Measurements from ENCODE around the gene NF1.
"Not testable (repeated sequence)": the region's sequence is repeated elsewhere in the genome, so short reads cannot be mapped to it uniquely, and the experiment has no call there.

NF1 gene

GRCh38 chr17:31295489-31295871 lies 200.7 kb downstream of the NF1 start:
- no peak for DNase-seq (ENCODE audit: low read depth)

GRCh38 chr17:31296142-31296541 lies 201.4 kb downstream of the NF1 start:
- DNase-seq (ENCODE audit: low read depth), result no peak

- DNase-seq (ENCODE audit: low read depth), result no peak
Observed at GRCh38 chr17:31297090-31297489, 202.3 kb downstream of the NF1 start, which contains the start of gene OMG. TSS of gene OMG (minus strand) at chr17:31297239. CDS start at chr17:31296331, 908 bp downstream.

- no peak for DNase-seq (ENCODE audit: low read depth)
Observed at GRCh38 chr17:31299624-31300023, 204.8 kb downstream of the NF1 start.

- DNase-seq (ENCODE audit: low read depth), result no peak
Observed at GRCh38 chr17:31307640-31308039, 212.9 kb downstream of the NF1 start.

- no peak for DNase-seq (ENCODE audit: low read depth)
Observed at GRCh38 chr17:31308372-31309334, 213.9 kb downstream of the NF1 start.

- no peak for DNase-seq (ENCODE audit: low read depth)
Observed at GRCh38 chr17:31309556-31309955, 214.8 kb downstream of the NF1 start.

- DNase-seq (ENCODE audit: low read depth), result no peak
Observed at GRCh38 chr17:31310260-31310659, 215.5 kb downstream of the NF1 start.

- DNase-seq (ENCODE audit: low read depth), result no peak
Observed at GRCh38 chr17:31310886-31311285, 216.1 kb downstream of the NF1 start.

- DNase-seq (ENCODE audit: low read depth), result no peak
Observed at GRCh38 chr17:31311526-31311925, 216.7 kb downstream of the NF1 start.

- not testable (repeated sequence) for DNase-seq (ENCODE audit: low read depth)
Observed at GRCh38 chr17:31312223-31312622, 217.4 kb downstream of the NF1 start.

GRCh38 chr17:31313982-31314781 lies 219.4 kb downstream of the NF1 start, which contains the start of gene EVI2B:
TSS of gene EVI2B (minus strand) at chr17:31314054. CDS start at chr17:31305609, 8,445 bp downstream.
- no peak for DNase-seq (ENCODE audit: low read depth)

- no peak for DNase-seq (ENCODE audit: low read depth)
Observed at GRCh38 chr17:31314782-31315100, 220.0 kb downstream of the NF1 start.

- no peak for DNase-seq (ENCODE audit: low read depth)
Observed at GRCh38 chr17:31318298-31318801, 223.6 kb downstream of the NF1 start.

- no peak for DNase-seq (ENCODE audit: low read depth)
Observed at GRCh38 chr17:31318851-31319661, 224.3 kb downstream of the NF1 start.

GRCh38 chr17:31320241-31320640 lies 225.5 kb downstream of the NF1 start:
- no peak for DNase-seq (ENCODE audit: low read depth)

- DNase-seq (ENCODE audit: low read depth), result no peak
Observed at GRCh38 chr17:31320791-31321190, 226.0 kb downstream of the NF1 start.

GRCh38 chr17:31321481-31321880 lies 226.7 kb downstream of the NF1 start, which contains the start of gene EVI2A:
TSS of gene EVI2A (minus strand) at chr17:31321622. CDS start at chr17:31319013, 2,609 bp downstream.
- no peak for DNase-seq (ENCODE audit: low read depth)

GRCh38 chr17:31321966-31322365 lies 227.2 kb downstream of the NF1 start:
- DNase-seq (ENCODE audit: low read depth), result no peak

GRCh38 chr17:31323551-31323950 lies 228.8 kb downstream of the NF1 start:
- DNase-seq (ENCODE audit: low read depth), result no peak

- DNase-seq (ENCODE audit: low read depth), result no peak
Observed at GRCh38 chr17:31327534-31328159, 232.9 kb downstream of the NF1 start.
